ENCODE measurements around the gene RMDN2. TPM values are rescaled to one million over a fixed set of nuclear protein-coding genes. Genes with fewer than 3 reads are reported as not detected.

The RMDN2 gene
- total RNA-seq, 1 experiment from 2014 or later, result 3.2 TPM

DNA sequence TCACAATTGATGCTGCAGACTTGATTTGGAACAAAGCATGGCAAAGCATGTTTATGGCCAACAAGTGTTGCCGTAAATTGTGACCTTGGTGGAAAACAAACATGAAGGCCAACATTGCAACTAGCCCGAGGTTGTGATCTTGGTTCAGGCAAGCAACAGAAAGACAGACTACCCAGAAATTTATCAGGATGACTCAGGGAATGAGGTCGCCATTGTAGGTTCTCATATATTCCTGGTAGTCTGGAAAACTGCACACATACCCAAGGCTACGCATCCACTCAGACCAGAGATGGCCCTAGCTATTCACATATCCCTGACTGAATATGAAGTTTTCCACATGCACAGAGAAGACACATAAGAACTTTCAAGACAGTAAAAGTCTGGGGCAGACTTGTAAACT is 120.7 kb downstream of the RMDN2 start:
- no peaks in the 10 kb centered on the region for H3K36me3 Mint-ChIP-seq (ENCODE audit: insufficient read depth, unreplicated experiment)
- H3K27ac Mint-ChIP-seq (ENCODE audit: low read depth, unreplicated experiment), result no peak overlapping the region
- TF ChIP-seq, protein P1, sequence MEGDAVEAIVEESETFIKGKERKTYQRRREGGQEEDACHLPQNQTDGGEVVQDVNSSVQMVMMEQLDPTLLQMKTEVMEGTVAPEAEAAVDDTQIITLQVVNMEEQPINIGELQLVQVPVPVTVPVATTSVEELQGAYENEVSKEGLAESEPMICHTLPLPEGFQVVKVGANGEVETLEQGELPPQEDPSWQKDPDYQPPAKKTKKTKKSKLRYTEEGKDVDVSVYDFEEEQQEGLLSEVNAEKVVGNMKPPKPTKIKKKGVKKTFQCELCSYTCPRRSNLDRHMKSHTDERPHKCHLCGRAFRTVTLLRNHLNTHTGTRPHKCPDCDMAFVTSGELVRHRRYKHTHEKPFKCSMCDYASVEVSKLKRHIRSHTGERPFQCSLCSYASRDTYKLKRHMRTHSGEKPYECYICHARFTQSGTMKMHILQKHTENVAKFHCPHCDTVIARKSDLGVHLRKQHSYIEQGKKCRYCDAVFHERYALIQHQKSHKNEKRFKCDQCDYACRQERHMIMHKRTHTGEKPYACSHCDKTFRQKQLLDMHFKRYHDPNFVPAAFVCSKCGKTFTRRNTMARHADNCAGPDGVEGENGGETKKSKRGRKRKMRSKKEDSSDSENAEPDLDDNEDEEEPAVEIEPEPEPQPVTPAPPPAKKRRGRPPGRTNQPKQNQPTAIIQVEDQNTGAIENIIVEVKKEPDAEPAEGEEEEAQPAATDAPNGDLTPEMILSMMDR (IDR thresholded peaks at IDR 0.05; ENCODE audit: unreplicated experiment), result no peak
- CTCF ChIA-PET, result interaction anchor here (0.6 to 1.3 kb wide), 2 partner anchors 18 to 47 kb away, joined by 3 to 7 read pairs; no protein-coding TSS in a partner anchor
- DNase-seq (ENCODE audit: unreplicated experiment), result no peak
- POLR2A ChIA-PET, result interaction anchor here (0.7 kb wide), 1 partner anchor 677 kb away, joined by 3 read pairs; no protein-coding TSS in a partner anchor
- no TSS peak for BruUV-seq (replicated peaks)
- no peaks in the 10 kb centered on the region for H3K4me1 Mint-ChIP-seq (ENCODE audit: insufficient read depth, unreplicated experiment)
- H3K27me3 Mint-ChIP-seq (ENCODE audit: insufficient read depth, unreplicated experiment), result no peaks in the 10 kb centered on the region
- H3K9me3 Mint-ChIP-seq (ENCODE audit: unreplicated experiment), result peaks cover 16% of the 10 kb centered on the region
- no peak overlapping the region for H3K4me3 Mint-ChIP-seq (ENCODE audit: unreplicated experiment)
- intact Hi-C loops (cut with micrococcal nuclease), result no loop called here

DNA sequence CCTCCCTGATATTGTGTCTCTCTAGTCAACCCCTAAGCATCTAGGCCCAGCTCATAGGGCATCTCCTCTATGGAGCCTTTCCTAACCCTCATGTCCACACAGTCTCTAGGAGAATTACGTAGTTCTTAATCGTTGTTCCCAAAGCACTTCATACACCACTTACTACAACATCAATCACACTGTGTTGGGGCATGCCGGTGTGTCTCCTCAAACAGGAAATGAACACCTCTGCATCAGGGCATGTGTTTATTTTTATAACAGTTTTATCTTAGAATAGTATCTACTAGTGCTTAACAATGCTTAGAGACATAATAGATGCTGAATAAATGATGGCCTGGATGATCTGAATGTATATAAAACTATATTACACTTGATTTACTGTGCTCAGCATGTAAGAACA is 131.1 kb downstream of the RMDN2 start:
- peaks cover 19% of the 10 kb centered on the region for H3K4me1 Mint-ChIP-seq (ENCODE audit: insufficient read depth, unreplicated experiment)
- POLR2A ChIA-PET, result no interaction called here
- no peak overlapping the region for H3K27ac Mint-ChIP-seq (ENCODE audit: low read depth, unreplicated experiment)
- H3K9me3 Mint-ChIP-seq (ENCODE audit: unreplicated experiment), result no peaks in the 10 kb centered on the region
- BruUV-seq (replicated peaks), result no TSS peak
- intact Hi-C loops (cut with micrococcal nuclease), result no loop called here
- no peaks in the 10 kb centered on the region for H3K36me3 Mint-ChIP-seq (ENCODE audit: insufficient read depth, unreplicated experiment)
- DNase-seq (ENCODE audit: unreplicated experiment), result peak; percentile 41
- TF ChIP-seq, protein P1 (IDR thresholded peaks at IDR 0.05; ENCODE audit: unreplicated experiment), result no peak
- no peak overlapping the region for H3K4me3 Mint-ChIP-seq (ENCODE audit: unreplicated experiment)
- CTCF ChIA-PET, result no interaction called here
- H3K27me3 Mint-ChIP-seq (ENCODE audit: insufficient read depth, unreplicated experiment), result no peaks in the 10 kb centered on the region

DNA sequence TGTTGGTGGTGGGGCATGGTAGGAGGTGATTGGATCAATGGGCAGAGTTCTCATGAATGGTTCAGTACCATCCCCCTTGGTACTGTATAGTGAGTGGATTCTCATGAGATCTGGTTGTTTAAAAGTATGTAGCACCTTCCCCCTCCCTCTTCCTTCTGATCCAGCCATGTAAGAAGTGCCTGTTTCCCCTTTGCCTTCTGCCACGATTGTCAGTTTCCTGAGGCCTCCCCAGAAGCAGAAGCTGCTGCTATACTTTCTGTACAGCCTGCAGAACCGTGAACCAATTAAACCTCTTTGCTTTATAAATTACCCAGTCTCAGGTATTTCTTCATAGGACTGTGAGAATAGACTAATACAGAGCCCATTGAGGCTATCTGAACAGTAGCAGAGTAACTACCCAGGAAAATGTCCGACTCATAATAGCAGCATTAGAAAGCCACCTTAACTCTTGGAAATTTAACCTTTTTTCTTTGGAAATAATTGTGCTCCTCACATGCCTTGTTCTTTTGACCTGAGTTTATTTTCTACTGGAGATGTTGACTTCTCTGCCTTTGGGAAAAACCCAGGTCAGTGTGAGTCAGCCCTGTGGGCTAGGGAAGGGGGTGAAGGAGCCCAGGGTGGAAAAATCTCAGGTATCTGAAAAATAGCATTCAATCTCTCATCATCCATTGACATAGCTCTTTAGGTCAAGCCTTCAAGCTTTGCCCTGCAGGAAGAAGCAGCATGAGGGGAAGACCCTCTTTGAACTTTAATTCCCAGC is 132.7 kb downstream of the RMDN2 start:
- BruUV-seq (replicated peaks), result no TSS peak
- TF ChIP-seq, protein P1 (IDR thresholded peaks at IDR 0.05; ENCODE audit: unreplicated experiment), result no peak
- H3K4me3 Mint-ChIP-seq (ENCODE audit: unreplicated experiment), result no peak overlapping the region
- peaks cover 19% of the 10 kb centered on the region for H3K4me1 Mint-ChIP-seq (ENCODE audit: insufficient read depth, unreplicated experiment)
- H3K36me3 Mint-ChIP-seq (ENCODE audit: insufficient read depth, unreplicated experiment), result no peaks in the 10 kb centered on the region
- no peaks in the 10 kb centered on the region for H3K27me3 Mint-ChIP-seq (ENCODE audit: insufficient read depth, unreplicated experiment)
- ChIA-PET CTCF (interaction anchor here (0.8 to 1.7 kb wide), 2 partner anchors 118 to 217 kb away, joined by 3 to 4 read pairs; no protein-coding TSS in a partner anchor), POLR2A (interaction anchor here (0.7 to 1.3 kb wide), 3 partner anchors 19 to 45 kb away, joined by 3 to 6 read pairs (median 3); no protein-coding TSS in a partner anchor)
- H3K9me3 Mint-ChIP-seq (ENCODE audit: unreplicated experiment), result no peaks in the 10 kb centered on the region
- intact Hi-C loops (cut with micrococcal nuclease), result no loop called here
- peak overlapping the region; percentile 91 for H3K27ac Mint-ChIP-seq (ENCODE audit: low read depth, unreplicated experiment)
- peak; percentile 61 for DNase-seq (ENCODE audit: unreplicated experiment)

DNA sequence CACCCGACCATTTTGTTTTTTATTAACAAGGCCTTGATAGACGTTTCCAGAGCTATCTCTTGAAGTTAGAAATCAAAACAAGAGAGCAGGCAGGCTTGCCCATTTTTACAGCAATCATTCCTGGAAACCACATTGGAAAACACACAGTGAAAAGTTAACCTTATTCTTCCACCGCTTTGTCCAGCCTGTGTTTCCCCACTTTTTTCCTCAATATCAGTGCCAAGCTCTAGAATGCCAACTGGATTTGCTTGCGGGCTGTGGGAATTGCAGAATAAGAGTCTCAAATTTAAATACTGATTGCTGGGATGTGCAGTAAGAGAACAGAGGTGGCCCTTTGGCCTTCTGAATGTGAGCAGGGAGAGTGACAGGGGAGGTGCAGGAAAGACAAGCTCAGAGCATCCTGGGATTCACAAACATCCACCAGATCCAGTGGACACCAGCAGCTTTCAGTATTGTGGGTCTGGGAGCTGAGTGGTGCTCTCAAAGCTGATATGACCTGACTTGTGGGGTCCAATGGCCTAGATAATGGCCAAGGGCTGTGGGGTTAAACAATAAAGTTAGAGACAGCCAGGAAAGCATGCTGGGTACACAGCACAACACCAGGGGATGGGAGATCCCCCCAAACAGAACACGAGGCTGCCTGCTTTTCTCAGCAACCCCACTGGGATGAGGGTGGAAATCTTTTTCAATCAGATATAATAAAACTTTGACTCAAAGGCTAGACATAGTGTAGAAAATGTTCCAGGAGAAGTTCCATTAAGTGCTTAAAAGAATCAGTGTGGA is 135.3 kb downstream of the RMDN2 start:
- Mint-ChIP-seq H3K27me3 (ENCODE audit: insufficient read depth, unreplicated experiment) (no peaks in the 10 kb centered on the region), H3K4me1 (ENCODE audit: insufficient read depth, unreplicated experiment) (peaks cover 19% of the 10 kb centered on the region), H3K27ac (ENCODE audit: low read depth, unreplicated experiment) (no peak overlapping the region), H3K9me3 (ENCODE audit: unreplicated experiment) (no peaks in the 10 kb centered on the region), H3K36me3 (ENCODE audit: insufficient read depth, unreplicated experiment) (no peaks in the 10 kb centered on the region), H3K4me3 (ENCODE audit: unreplicated experiment) (no peak overlapping the region)
- CTCF ChIA-PET, result interaction anchor here (0.6 to 1.2 kb wide), 4 partner anchors 16 to 664 kb away, joined by 3 to 4 read pairs (median 3); partner anchors contain the start of gene CYP1B1
- POLR2A ChIA-PET, result interaction anchor here (1.0 kb wide), 1 partner anchor 14 kb away, joined by 6 read pairs; no protein-coding TSS in a partner anchor
- intact Hi-C loops (cut with micrococcal nuclease), result no loop called here
- TF ChIP-seq, protein P1 (IDR thresholded peaks at IDR 0.05; ENCODE audit: unreplicated experiment), result no peak
- no peak for DNase-seq (ENCODE audit: unreplicated experiment)
- BruUV-seq (replicated peaks), result no TSS peak

Data from MCF 10A (cell line).